ENCODE results near the gene RASA3. TPM values are rescaled to one million over a fixed set of nuclear protein-coding genes. Genes with fewer than 3 reads are reported as not detected.
"Not testable (repeated sequence)": the region's sequence is repeated elsewhere in the genome, so short reads cannot be mapped to it uniquely, and the experiment has no call there.

Gene RASA3
- total RNA-seq, 2 experiments from 2014 or later = 65.6 to 73.9 TPM

- Mint-ChIP-seq H3K4me3 (no peak overlapping the region), H3K4me1 (peaks cover 11% of the 10 kb centered on the region), H3K9me3 (peaks cover 3% of the 10 kb centered on the region), H3K27me3 (no peaks in the 10 kb centered on the region), H3K36me3 (peaks cover 9% of the 10 kb centered on the region), H3K27ac (no peak overlapping the region)
- ATAC-seq (ENCODE audit: low read depth) = no peak
- POLR2A ChIA-PET = no interaction called here
- DNase-seq = peak; percentile 23
Observed at GRCh38 chr13:114101358-114102130, 30.9 kb downstream of the RASA3 start.

GRCh38 chr13:114100446-114101357 lies 31.7 kb downstream of the RASA3 start:
- H3K4me1 Mint-ChIP-seq = peaks cover 12% of the 10 kb centered on the region
- DNase-seq (peak; percentile 27), ATAC-seq (ENCODE audit: low read depth) (no peak)
- peaks cover 11% of the 10 kb centered on the region for H3K36me3 Mint-ChIP-seq
- H3K4me3 Mint-ChIP-seq = no peak overlapping the region
- H3K27ac Mint-ChIP-seq = no peak overlapping the region
- POLR2A ChIA-PET = no interaction called here
- peaks cover 4% of the 10 kb centered on the region for H3K9me3 Mint-ChIP-seq
- no peaks in the 10 kb centered on the region for H3K27me3 Mint-ChIP-seq

- Mint-ChIP-seq H3K4me1 (peaks cover 12% of the 10 kb centered on the region), H3K9me3 (peaks cover 6% of the 10 kb centered on the region), H3K27me3 (no peaks in the 10 kb centered on the region), H3K4me3 (no peak overlapping the region), H3K27ac (peak overlapping the region; percentile 19), H3K36me3 (peaks cover 17% of the 10 kb centered on the region)
- ATAC-seq (ENCODE audit: low read depth) = no peak
- peak; percentile 27 for DNase-seq
- POLR2A ChIA-PET = no interaction called here
Observed at GRCh38 chr13:114099918-114100445, 32.4 kb downstream of the RASA3 start.

GRCh38 chr13:114099191-114099590 lies 33.2 kb downstream of the RASA3 start:
- Mint-ChIP-seq H3K4me1 (peaks cover 9% of the 10 kb centered on the region), H3K9me3 (peaks cover 7% of the 10 kb centered on the region), H3K27ac (no peak overlapping the region), H3K27me3 (no peaks in the 10 kb centered on the region), H3K36me3 (peaks cover 14% of the 10 kb centered on the region), H3K4me3 (no peak overlapping the region)
- DNase-seq = peak; percentile 23
- ATAC-seq (ENCODE audit: low read depth) = no peak
- POLR2A ChIA-PET = no interaction called here

GRCh38 chr13:114098689-114099056 lies 33.8 kb downstream of the RASA3 start:
- H3K27ac Mint-ChIP-seq = peak overlapping the region; percentile 51
- ATAC-seq (ENCODE audit: low read depth); POLR2A ChIA-PET; H3K9me3 Mint-ChIP-seq; H3K4me3 Mint-ChIP-seq; H3K27me3 Mint-ChIP-seq; H3K4me1 Mint-ChIP-seq: not testable (repeated sequence)
- peaks cover 18% of the 10 kb centered on the region for H3K36me3 Mint-ChIP-seq
- DNase-seq = peak; percentile 3

GRCh38 chr13:114097893-114098688 lies 34.3 kb downstream of the RASA3 start:
- H3K9me3 Mint-ChIP-seq = peaks cover 14% of the 10 kb centered on the region
- H3K36me3 Mint-ChIP-seq = peaks cover 22% of the 10 kb centered on the region
- H3K4me1 Mint-ChIP-seq = peaks cover 9% of the 10 kb centered on the region
- POLR2A ChIA-PET = no interaction called here
- ATAC-seq (ENCODE audit: low read depth) (no peak), DNase-seq (peak; percentile 18)
- no peaks in the 10 kb centered on the region for H3K27me3 Mint-ChIP-seq
- no peak overlapping the region for H3K4me3 Mint-ChIP-seq
- peak overlapping the region; percentile 51 for H3K27ac Mint-ChIP-seq

- Mint-ChIP-seq H3K4me3 (no peak overlapping the region), H3K36me3 (peaks cover 24% of the 10 kb centered on the region), H3K27ac (no peak overlapping the region)
Observed at GRCh38 chr13:114097212-114097892, 35.1 kb downstream of the RASA3 start.

GRCh38 chr13:114096811-114097211 lies 35.6 kb downstream of the RASA3 start:
- H3K4me3 Mint-ChIP-seq = no peak overlapping the region
- peak; percentile 15 for DNase-seq
- peaks cover 9% of the 10 kb centered on the region for H3K4me1 Mint-ChIP-seq
- no peak overlapping the region for H3K27ac Mint-ChIP-seq
- no peaks in the 10 kb centered on the region for H3K27me3 Mint-ChIP-seq
- peaks cover 30% of the 10 kb centered on the region for H3K36me3 Mint-ChIP-seq
- no peak for ATAC-seq (ENCODE audit: low read depth)
- peaks cover 19% of the 10 kb centered on the region for H3K9me3 Mint-ChIP-seq
- POLR2A ChIA-PET = no interaction called here

More at GRCh38 chr13:114097212-114097892, 35.1 kb downstream of the RASA3 start:
- peaks cover 9% of the 10 kb centered on the region for H3K4me1 Mint-ChIP-seq
- ATAC-seq (ENCODE audit: low read depth) = no peak
- H3K9me3 Mint-ChIP-seq = peaks cover 15% of the 10 kb centered on the region
- POLR2A ChIA-PET = no interaction called here
- no peaks in the 10 kb centered on the region for H3K27me3 Mint-ChIP-seq
- DNase-seq = peak; percentile 19

GRCh38 chr13:114096031-114096485 lies 36.4 kb downstream of the RASA3 start:
- Mint-ChIP-seq H3K4me1 (peaks cover 9% of the 10 kb centered on the region), H3K27ac (no peak overlapping the region), H3K36me3 (peaks cover 34% of the 10 kb centered on the region), H3K9me3 (peaks cover 23% of the 10 kb centered on the region), H3K27me3 (no peaks in the 10 kb centered on the region), H3K4me3 (no peak overlapping the region)
- POLR2A ChIA-PET = no interaction called here
- DNase-seq = peak; percentile 13
- ATAC-seq (ENCODE audit: low read depth) = no peak

GRCh38 chr13:114095486-114095885 lies 36.9 kb downstream of the RASA3 start:
- Mint-ChIP-seq H3K9me3 (peaks cover 25% of the 10 kb centered on the region), H3K27me3 (no peaks in the 10 kb centered on the region), H3K4me3 (no peak overlapping the region), H3K36me3 (peaks cover 37% of the 10 kb centered on the region), H3K27ac (no peak overlapping the region), H3K4me1 (peaks cover 9% of the 10 kb centered on the region)
- no peak for ATAC-seq (ENCODE audit: low read depth)
- DNase-seq = peak; percentile 21
- POLR2A ChIA-PET = no interaction called here

- no peak overlapping the region for H3K4me3 Mint-ChIP-seq
- DNase-seq (no peak), ATAC-seq (ENCODE audit: low read depth) (no peak)
- peaks cover 27% of the 10 kb centered on the region for H3K9me3 Mint-ChIP-seq
- POLR2A ChIA-PET = no interaction called here
- H3K27ac Mint-ChIP-seq = no peak overlapping the region
- no peaks in the 10 kb centered on the region for H3K27me3 Mint-ChIP-seq
- H3K4me1 Mint-ChIP-seq = peaks cover 7% of the 10 kb centered on the region
- peaks cover 40% of the 10 kb centered on the region for H3K36me3 Mint-ChIP-seq
Observed at GRCh38 chr13:114093118-114093517, 39.3 kb downstream of the RASA3 start.

- Mint-ChIP-seq H3K4me1 (peaks cover 7% of the 10 kb centered on the region), H3K27ac (no peak overlapping the region), H3K27me3 (no peaks in the 10 kb centered on the region), H3K9me3 (peaks cover 27% of the 10 kb centered on the region), H3K36me3 (peaks cover 40% of the 10 kb centered on the region), H3K4me3 (no peak overlapping the region)
- ATAC-seq (ENCODE audit: low read depth) = no peak
- POLR2A ChIA-PET = no interaction called here
- no peak for DNase-seq
Observed at GRCh38 chr13:114092468-114092867, 40.0 kb downstream of the RASA3 start.

Measured in activated naive CD8-positive, alpha-beta T cell treated with anti-CD3 and anti-CD28 coated beads, Interleukin-2, amount 10 ng/mL, durations not matched to agents 7 days and 5 days (primary cell).